DOHH2 (cell line): ENCODE measurements around the gene MB21D2.

Experiments
- H3F3A ChIP-seq: fragments of 200-600 bp; sonication (generic), shearing (Covaris generic); 2 replicates; pipeline ENCODE4 v1.6.0; 2016; ENCODE audit warnings: antibody characterized with exemption, mild to moderate bottlenecking; ENCODE audit not compliant: control insufficient read depth, insufficient read depth
- H3K27ac ChIP-seq: fragments of 200-600 bp; sonication (generic); 2 replicates; pipeline ENCODE4 v1.5.1; 2014; ENCODE audit warnings: low read depth, mild to moderate bottlenecking, low read length, moderate library complexity
- H3K27me3 ChIP-seq: fragments of 200-600 bp; sonication (generic); 2 replicates; pipeline ENCODE4 v1.6.1; 2014; ENCODE audit warnings: mild to moderate bottlenecking, low read length, mixed read lengths; ENCODE audit not compliant: control insufficient read depth
- H3K36me3 ChIP-seq: fragments of 200-600 bp; sonication (generic); 2 replicates; pipeline ENCODE4 v1.6.1; 2014; ENCODE audit warnings: mild to moderate bottlenecking, low read length, moderate library complexity, mixed read lengths; ENCODE audit not compliant: control insufficient read depth
- H3K4me1 ChIP-seq: fragments of 200-600 bp; sonication (generic); 2 replicates; pipeline ENCODE4 v1.6.1; 2014; ENCODE audit warnings: mild to moderate bottlenecking, low read length, mixed read lengths; ENCODE audit not compliant: control insufficient read depth
- H3K4me2 ChIP-seq: fragments of 200-600 bp; sonication (generic); 2 replicates; pipeline ENCODE4 v1.6.0; 2014; ENCODE audit warnings: mild to moderate bottlenecking, low read length, moderate library complexity
- H3K4me3 ChIP-seq: fragments of 200-600 bp; sonication (generic); 2 replicates; pipeline ENCODE4 v1.5.1; 2014; ENCODE audit warnings: mild to moderate bottlenecking, low read length, mixed read lengths
- H3K79me2 ChIP-seq: fragments of 200-600 bp; sonication (generic); 2 replicates; pipeline ENCODE4 v1.6.1; 2014; ENCODE audit warnings: mild to moderate bottlenecking, low read length, mixed read lengths; ENCODE audit not compliant: control insufficient read depth
- H3K9me2 ChIP-seq: fragments of 200-600 bp; sonication (generic); replicated peaks from 2 replicates; pipeline ENCODE4 v1.6.1; 2014; ENCODE audit warnings: mild to moderate bottlenecking, low read length, mixed read lengths; ENCODE audit not compliant: control insufficient read depth
- H3K9me3 ChIP-seq: fragments of 200-600 bp; sonication (generic); 2 replicates; pipeline ENCODE4 v1.6.1; 2014; ENCODE audit warnings: antibody characterized with exemption, low read length, mixed read lengths; ENCODE audit not compliant: control insufficient read depth, insufficient read depth
- H4K20me1 ChIP-seq: fragments of 200-600 bp; sonication (generic); 2 replicates; pipeline ENCODE4 v1.6.0; 2014; ENCODE audit warnings: low read depth, mild to moderate bottlenecking, antibody characterized with exemption, low read length, moderate library complexity; ENCODE audit not compliant: control insufficient read depth, insufficient read depth
- EZH2phosphoT487 ChIP-seq: fragments of 200-600 bp; sonication (generic); IDR thresholded peaks from 2 replicates; pipeline ENCODE4 v1.6.1; 2017; ENCODE audit warnings: borderline replicate concordance, mild to moderate bottlenecking, antibody characterized with exemption, low read length, moderate library complexity, mixed read lengths
- TF ChIP-seq, protein P1 (sequence below): fragments of 200-600 bp; sonication (generic); IDR thresholded peaks from one replicate; pipeline ENCODE4 v1.5.1; 2014; ENCODE audit warnings: antibody characterized with exemption, mild to moderate bottlenecking, low read depth, low read length; ENCODE audit not compliant: poor library complexity, severe bottlenecking

MB21D2 gene

DNA sequence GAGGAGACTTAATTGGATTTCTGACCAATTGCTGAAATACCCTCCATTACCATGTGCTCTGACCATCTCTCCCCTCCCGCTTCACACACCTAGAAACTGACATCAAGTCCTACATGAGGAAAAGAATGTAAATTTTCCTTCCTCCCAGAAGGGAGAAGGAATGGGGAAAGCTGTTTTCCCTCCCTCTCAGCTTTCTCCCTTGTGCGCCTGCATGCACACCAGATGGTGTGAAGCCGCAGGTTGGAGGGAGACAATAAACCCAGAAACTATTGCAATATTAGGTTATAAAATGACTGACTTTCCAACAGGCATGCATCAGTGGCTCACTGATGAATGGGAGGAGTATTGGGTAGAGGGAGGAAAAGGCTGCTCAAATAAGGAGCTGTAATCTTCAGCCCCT lies 50.9 kb downstream of the MB21D2 start:
- Histone ChIP-seq H3K36me3 (no peaks in the 10 kb centered on the region), H3F3A (no peaks in the 10 kb centered on the region), H3K27ac (no peak overlapping the region), H3K4me1 (no peaks in the 10 kb centered on the region), H3K9me3 (no peaks in the 10 kb centered on the region), H3K9me2 (no peaks in the 10 kb centered on the region), H3K27me3 (no peaks in the 10 kb centered on the region), H3K4me3 (no peak overlapping the region), H3K4me2 (no peak overlapping the region), H3K79me2 (no peaks in the 10 kb centered on the region), H4K20me1 (no peaks in the 10 kb centered on the region)
- TF ChIP-seq, protein P1, sequence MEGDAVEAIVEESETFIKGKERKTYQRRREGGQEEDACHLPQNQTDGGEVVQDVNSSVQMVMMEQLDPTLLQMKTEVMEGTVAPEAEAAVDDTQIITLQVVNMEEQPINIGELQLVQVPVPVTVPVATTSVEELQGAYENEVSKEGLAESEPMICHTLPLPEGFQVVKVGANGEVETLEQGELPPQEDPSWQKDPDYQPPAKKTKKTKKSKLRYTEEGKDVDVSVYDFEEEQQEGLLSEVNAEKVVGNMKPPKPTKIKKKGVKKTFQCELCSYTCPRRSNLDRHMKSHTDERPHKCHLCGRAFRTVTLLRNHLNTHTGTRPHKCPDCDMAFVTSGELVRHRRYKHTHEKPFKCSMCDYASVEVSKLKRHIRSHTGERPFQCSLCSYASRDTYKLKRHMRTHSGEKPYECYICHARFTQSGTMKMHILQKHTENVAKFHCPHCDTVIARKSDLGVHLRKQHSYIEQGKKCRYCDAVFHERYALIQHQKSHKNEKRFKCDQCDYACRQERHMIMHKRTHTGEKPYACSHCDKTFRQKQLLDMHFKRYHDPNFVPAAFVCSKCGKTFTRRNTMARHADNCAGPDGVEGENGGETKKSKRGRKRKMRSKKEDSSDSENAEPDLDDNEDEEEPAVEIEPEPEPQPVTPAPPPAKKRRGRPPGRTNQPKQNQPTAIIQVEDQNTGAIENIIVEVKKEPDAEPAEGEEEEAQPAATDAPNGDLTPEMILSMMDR: no peak
- TF ChIP-seq EZH2phosphoT487: no peak

DNA sequence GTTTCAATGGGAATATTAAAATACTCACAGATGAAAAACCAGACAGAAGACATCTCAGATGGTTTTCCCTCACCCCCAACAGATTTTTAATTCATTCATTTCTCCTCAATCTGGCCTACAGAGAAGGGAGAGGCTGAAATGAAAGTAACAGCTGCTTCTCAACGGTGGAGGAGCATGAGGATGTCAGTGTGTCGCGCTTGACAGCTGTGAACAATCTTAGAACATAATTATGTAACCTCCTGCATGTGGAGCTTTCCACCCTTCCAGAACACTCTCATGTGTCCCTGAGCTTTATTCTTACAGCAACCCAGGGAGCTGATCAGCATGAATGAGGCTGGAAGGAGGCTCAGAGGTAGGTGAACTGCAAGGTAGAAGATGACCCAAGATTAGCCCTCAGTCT lies 52.7 kb downstream of the MB21D2 start:
- Histone ChIP-seq H3K27ac (no peak overlapping the region), H3K27me3 (no peaks in the 10 kb centered on the region), H4K20me1 (no peaks in the 10 kb centered on the region), H3K36me3 (no peaks in the 10 kb centered on the region), H3F3A (no peaks in the 10 kb centered on the region), H3K4me1 (no peaks in the 10 kb centered on the region), H3K9me2 (no peaks in the 10 kb centered on the region), H3K4me3 (no peak overlapping the region), H3K9me3 (no peaks in the 10 kb centered on the region), H3K4me2 (no peak overlapping the region), H3K79me2 (no peaks in the 10 kb centered on the region)
- no peak for TF ChIP-seq EZH2phosphoT487
- TF ChIP-seq, protein P1: no peak

DNA sequence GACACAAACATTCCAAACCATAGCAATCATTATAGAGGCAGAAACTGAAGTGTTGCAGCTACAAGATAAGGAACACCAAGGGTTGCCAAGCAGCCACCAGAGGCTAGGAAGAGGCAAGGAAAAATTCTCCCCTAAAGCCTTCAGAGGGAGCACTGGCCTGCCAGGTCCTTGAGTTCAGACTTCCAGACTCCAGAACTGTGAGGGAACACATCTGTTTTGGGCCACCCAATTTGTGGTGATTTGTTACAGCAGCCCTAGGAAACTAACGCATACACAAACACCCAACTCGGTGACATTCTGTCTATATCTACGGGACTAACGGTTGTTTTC lies 54.6 kb downstream of the MB21D2 start:
- Histone ChIP-seq H3K36me3 (no peaks in the 10 kb centered on the region), H3K27ac (no peak overlapping the region), H3K4me1 (no peaks in the 10 kb centered on the region), H3K9me2 (no peaks in the 10 kb centered on the region), H3K79me2 (no peaks in the 10 kb centered on the region), H3K9me3 (no peaks in the 10 kb centered on the region), H4K20me1 (no peaks in the 10 kb centered on the region), H3K4me3 (no peak overlapping the region), H3K27me3 (no peaks in the 10 kb centered on the region), H3K4me2 (no peak overlapping the region), H3F3A (no peaks in the 10 kb centered on the region)
- TF ChIP-seq, protein P1: no peak
- TF ChIP-seq EZH2phosphoT487: no peak
